ENCODE measurements around the gene SMC1B.
"Not testable (repeated sequence)": the region's sequence is repeated elsewhere in the genome, so short reads cannot be mapped to it uniquely, and the experiment has no call there.

The SMC1B gene

DNA sequence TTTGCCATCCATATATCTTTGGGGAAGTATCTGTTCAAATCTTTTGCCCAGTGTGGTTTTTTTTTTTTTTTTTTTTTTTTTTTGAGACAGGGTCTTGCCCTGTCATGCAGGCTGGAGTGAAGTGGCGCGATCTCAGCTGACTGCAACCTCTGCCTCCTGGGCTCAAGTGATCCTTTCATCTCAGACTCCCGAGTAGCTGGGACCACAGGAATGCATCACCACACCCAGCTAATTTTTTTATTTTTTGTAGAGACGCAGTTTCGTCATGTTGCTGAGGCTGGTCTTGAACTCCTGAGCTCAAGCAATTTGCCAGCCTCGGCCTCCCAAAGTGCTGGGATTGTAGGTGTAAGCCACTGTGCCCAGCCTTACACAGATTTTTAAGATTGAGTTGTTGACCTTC is 108.4 kb downstream of the SMC1B start:
- no peak overlapping the region for H3K4me3 Mint-ChIP-seq
- H3K27me3 Mint-ChIP-seq = no peaks in the 10 kb centered on the region
- H3K27ac Mint-ChIP-seq = no peak overlapping the region
- no peaks in the 10 kb centered on the region for H3K9me3 Mint-ChIP-seq (ENCODE audit: low read depth)
- peaks cover 10% of the 10 kb centered on the region for H3K4me1 Mint-ChIP-seq (ENCODE audit: low read depth)
- H3K36me3 Mint-ChIP-seq = no peaks in the 10 kb centered on the region

DNA sequence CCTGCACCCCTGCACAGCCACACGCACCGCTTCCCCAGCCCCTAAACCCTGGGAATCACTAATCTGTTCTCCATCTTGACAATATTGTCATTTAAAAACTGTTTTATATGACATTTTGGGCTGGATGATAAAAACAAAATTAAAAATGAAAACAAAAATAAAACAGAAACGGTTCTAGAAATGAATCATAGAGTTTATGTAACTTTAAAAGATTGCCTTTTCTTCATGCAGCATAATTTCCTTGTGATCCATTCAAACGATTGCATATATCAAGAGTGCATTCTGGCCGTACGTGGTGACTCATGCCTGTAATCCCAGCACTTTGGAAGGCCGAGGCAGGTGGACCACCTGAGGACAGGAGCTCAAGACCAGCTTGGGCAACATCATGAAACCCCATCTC is 110.2 kb downstream of the SMC1B start:
- no peaks in the 10 kb centered on the region for H3K9me3 Mint-ChIP-seq (ENCODE audit: low read depth)
- H3K4me1 Mint-ChIP-seq (ENCODE audit: low read depth) = peaks cover 10% of the 10 kb centered on the region
- no peaks in the 10 kb centered on the region for H3K27me3 Mint-ChIP-seq
- no peak overlapping the region for H3K4me3 Mint-ChIP-seq
- no peaks in the 10 kb centered on the region for H3K36me3 Mint-ChIP-seq
- no peak overlapping the region for H3K27ac Mint-ChIP-seq

DNA sequence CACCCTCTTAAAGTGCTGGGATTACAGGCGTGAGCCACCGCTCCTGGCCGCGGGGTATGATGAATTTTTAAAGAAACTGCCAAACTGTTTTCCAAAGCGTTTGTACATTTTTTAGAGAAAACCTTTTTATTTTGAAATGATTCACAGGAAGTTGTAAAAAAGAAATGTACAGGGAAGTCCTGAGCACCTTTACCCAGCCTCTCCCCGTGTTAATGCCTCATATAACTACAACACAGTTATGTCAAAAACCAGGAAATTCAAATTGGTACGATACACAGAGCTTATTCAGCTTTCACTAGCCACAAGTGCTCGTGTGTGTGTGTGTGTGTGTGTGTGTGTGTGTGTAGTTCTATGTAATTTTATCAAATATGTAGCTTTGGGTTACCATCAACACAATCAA is 110.6 kb downstream of the SMC1B start:
- H3K27me3 Mint-ChIP-seq = no peaks in the 10 kb centered on the region
- H3K36me3 Mint-ChIP-seq = no peaks in the 10 kb centered on the region
- no peak overlapping the region for H3K4me3 Mint-ChIP-seq
- H3K27ac Mint-ChIP-seq = no peak overlapping the region
- peaks cover 10% of the 10 kb centered on the region for H3K4me1 Mint-ChIP-seq (ENCODE audit: low read depth)
- no peaks in the 10 kb centered on the region for H3K9me3 Mint-ChIP-seq (ENCODE audit: low read depth)

DNA sequence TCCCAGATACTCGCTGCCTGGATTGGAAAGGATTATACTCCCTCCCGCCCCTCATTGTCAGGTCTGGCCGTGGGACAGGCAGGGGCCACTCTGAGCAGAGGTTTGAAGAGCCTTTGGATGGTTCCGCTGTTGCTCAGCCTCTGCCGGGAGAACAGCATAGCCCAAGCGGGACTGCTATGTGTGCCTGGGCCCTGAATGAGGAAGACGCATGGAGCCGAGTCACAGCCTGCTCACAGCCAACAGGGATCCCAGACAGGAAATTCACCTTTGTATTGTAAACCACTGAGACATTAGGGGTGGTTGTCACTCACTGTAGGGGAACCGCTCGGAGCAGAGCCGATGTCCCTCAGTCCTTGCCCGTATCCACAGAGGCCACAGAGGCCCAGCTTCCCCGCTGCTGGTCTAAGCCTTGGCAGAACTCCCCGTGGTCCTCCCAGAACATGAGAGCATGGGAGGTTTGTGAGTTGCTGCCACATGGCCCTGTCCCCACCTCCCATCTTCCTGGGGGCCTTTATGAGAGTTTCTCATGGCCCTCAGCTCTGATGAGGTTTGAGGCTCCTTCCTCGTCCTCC is 114.4 kb downstream of the SMC1B start:
- Mint-ChIP-seq H3K4me1 (ENCODE audit: low read depth) (peaks cover 32% of the 10 kb centered on the region), H3K27ac (no peak overlapping the region), H3K4me3 (no peak overlapping the region), H3K9me3 (ENCODE audit: low read depth) (no peaks in the 10 kb centered on the region), H3K27me3 (no peaks in the 10 kb centered on the region), H3K36me3 (no peaks in the 10 kb centered on the region)

DNA sequence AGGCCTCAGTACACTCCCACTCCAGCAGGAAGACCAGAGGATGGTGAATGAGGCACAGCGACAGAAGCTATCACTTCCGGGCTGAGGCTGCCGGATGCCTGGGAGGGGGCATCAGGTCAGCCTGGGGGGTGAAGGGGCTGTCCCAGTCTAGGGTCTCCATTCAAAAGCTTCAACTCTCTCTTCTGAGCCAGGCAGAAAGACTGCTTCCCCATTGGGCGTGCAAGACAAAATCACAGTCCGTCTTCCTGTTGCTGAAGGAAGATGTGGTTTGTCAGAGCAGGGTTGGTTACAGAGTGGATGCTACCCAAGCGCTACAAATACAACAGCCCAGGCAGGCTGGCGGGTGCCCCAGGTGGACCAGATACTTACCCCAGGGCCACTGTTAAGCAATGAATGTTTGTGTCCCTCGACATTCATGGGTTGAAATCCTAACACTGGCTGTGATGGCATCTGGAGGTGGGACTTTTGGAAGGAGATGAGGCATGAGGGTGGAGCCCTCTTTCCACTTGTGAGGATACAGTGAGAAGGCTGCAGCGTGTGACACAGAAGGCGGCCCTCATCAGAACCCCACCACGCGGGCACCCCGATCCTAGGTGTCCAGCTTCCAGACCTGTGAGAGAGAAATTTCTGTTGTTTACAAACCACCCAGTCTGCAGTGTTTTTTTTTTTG is 116.6 kb downstream of the SMC1B start:
- Mint-ChIP-seq H3K27ac (peak overlapping the region; percentile 68), H3K4me3 (peak overlapping the region; percentile 23), H3K27me3 (no peaks in the 10 kb centered on the region), H3K4me1 (ENCODE audit: low read depth) (peaks cover 32% of the 10 kb centered on the region), H3K9me3 (ENCODE audit: low read depth) (no peaks in the 10 kb centered on the region), H3K36me3 (no peaks in the 10 kb centered on the region)

DNA sequence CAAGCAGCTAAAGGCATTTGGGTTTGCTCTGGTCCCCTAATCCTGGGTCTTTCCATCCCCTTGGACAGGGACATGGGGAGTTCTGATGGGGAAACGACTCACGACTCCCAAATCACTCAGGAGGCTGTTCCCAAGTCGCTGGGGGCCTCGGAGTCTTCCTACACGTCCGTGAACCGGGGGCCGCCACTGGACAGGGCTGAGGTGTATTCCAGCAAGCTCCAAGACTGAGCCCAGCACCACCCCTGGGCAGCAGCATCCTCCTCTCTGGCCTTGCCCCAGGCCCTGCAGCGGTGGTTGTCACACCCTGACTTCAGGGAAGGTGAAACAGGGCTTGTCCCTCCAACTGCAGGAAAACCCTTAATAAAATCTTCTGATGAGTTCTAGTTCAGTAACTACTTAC is 117.9 kb downstream of the SMC1B start:
- no peaks in the 10 kb centered on the region for H3K36me3 Mint-ChIP-seq
- H3K27me3 Mint-ChIP-seq = no peaks in the 10 kb centered on the region
- peaks cover 32% of the 10 kb centered on the region for H3K4me1 Mint-ChIP-seq (ENCODE audit: low read depth)
- H3K27ac Mint-ChIP-seq = no peak overlapping the region
- H3K9me3 Mint-ChIP-seq (ENCODE audit: low read depth) = no peaks in the 10 kb centered on the region
- no peak overlapping the region for H3K4me3 Mint-ChIP-seq

DNA sequence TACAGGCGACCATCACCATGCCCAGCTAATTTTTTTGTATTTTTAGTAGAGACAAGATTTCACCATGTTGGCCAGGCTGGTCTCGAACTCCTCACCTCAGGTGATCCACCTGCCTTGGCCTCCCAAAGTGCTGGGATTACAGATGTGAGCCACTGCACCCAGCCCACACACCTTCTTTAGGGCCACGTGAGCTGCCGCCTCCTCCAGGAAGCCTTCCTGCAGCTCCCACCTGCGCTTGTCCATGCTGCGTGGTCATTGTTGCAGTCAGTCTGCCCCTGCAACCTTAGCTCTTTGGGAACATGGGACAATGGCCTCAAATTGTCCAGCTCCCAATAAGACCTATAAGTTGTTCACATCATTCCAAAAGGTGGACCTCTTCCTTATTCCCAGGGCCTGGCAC is 118.4 kb downstream of the SMC1B start:
- not testable (repeated sequence) for H3K36me3 Mint-ChIP-seq; H3K4me3 Mint-ChIP-seq; H3K27ac Mint-ChIP-seq; H3K9me3 Mint-ChIP-seq (ENCODE audit: low read depth); H3K27me3 Mint-ChIP-seq
- peaks cover 32% of the 10 kb centered on the region for H3K4me1 Mint-ChIP-seq (ENCODE audit: low read depth)
